Brain pericyte (primary cell): Measurements from ENCODE around the gene RECQL5.
A peak's percentile ranks its signal among the peaks of the same experiment; 100 is the strongest.

Experiments
- DNase-seq: peaks from one replicate; pipeline ENCODE4 v3.0.0-alpha.2; 2012; ENCODE audit warnings: low read depth, low spot score

The RECQL5 gene

DNA sequence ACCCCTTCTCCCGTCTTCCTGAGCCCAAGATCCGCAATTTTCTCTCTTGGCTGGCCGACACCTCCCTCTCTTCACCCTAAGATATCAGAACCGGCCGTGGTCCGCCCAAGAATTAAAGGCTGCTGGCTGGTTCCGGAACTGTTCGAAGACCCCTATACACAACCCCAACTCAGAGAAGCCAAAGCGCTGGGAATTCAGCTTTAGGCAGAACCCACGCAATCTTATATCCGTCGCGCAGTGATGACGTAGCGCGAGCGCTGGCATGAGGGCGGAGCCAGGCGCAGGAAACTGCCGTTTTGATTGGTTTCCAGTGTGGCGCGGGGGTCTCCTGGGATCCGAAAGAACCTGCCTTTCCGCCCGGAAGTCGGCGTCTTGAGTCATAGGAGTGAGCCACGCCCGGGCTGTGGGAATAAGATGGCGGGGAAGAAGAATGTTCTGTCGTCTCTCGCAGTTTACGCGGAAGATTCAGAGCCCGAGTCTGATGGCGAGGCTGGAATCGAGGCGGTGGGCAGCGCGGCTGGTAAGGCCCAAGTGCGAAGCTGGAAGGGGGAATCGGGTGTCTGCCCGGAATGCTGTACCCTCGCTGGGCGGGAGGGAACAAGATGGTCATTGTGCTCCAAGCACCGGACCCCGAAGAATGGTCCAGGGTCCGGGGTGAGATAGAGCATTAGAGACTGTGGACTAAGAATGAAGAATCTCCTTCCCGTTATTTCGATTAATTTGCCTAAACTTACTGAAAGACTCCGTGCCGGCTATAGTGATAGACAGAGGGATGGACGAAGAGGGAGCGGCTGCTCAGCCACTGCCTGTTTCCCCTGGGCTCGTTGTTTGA lies at the start of gene RECQL5, which contains the start of gene SAP30BP:
Gene RECQL5, minus strand, starts transcription at position 196 of the 832 bp plus-strand sequence. CDS start 597 bp downstream, outside the sequence.
Gene SAP30BP, plus strand, starts transcription at position 380 of the 832 bp plus-strand sequence. Its CDS starts 35 bp downstream, at position 415.
- peak; percentile 96 for DNase-seq

GRCh38 chr17:75712446-75712845 lies 45.5 kb upstream of the RECQL5 start:
- DNase-seq, result no peak

DNA sequence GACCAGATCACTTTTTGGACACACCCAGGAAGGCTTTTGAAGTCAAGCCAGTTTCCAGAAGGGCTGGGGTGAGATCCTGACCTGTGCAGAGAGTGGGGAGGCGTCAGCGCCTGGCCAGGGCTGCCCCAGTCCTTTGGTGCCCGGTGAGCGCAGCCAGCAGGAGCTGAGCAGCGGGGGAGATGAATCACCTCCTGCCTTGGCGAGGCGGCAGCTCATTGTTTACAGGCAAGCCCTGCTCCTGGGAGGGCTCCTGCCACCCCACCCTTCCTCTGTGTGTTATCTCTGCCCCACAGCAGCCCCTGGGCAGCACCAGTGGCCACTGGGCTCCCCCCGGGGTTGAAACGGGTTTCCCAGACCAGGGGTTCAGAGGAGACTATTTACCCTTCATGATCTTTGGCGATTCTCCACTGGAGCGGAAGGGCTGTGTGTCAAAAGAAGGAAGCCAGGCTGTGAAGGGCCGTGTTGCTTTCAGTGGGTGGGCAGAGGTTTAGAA lies 40.2 kb upstream of the RECQL5 start:
- DNase-seq, result peak; percentile 49

- DNase-seq, result no peak
Observed at GRCh38 chr17:75706042-75706728, 39.2 kb upstream of the RECQL5 start.

GRCh38 chr17:75704963-75705875 lies 38.3 kb upstream of the RECQL5 start:
- no peak for DNase-seq

DNA sequence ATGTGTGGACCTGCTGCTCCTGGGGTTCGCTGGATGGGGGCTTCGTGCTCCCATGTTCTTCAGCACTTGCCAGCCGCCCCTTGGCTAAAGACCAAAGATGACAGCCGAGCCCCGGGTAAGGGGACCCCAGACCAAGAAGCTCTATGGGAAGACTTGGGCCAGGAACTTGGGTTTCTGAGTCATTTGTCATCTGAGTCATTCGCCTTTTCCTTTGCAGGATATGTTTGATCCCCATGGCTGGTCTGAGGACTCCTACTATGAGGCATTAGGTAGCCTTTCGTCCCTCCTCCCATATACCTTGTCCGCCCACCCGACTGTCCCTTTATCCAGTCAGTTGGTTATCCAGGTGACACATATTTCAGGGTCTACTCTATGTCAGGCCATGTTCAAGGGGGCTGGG lies 36.6 kb upstream of the RECQL5 start:
- no peak for DNase-seq

GRCh38 chr17:75703191-75703590 lies 36.2 kb upstream of the RECQL5 start:
- no peak for DNase-seq

GRCh38 chr17:75701288-75701687 lies 34.3 kb upstream of the RECQL5 start:
- no peak for DNase-seq

GRCh38 chr17:75698659-75699058 lies 31.7 kb upstream of the RECQL5 start:
- DNase-seq, result no peak

DNA sequence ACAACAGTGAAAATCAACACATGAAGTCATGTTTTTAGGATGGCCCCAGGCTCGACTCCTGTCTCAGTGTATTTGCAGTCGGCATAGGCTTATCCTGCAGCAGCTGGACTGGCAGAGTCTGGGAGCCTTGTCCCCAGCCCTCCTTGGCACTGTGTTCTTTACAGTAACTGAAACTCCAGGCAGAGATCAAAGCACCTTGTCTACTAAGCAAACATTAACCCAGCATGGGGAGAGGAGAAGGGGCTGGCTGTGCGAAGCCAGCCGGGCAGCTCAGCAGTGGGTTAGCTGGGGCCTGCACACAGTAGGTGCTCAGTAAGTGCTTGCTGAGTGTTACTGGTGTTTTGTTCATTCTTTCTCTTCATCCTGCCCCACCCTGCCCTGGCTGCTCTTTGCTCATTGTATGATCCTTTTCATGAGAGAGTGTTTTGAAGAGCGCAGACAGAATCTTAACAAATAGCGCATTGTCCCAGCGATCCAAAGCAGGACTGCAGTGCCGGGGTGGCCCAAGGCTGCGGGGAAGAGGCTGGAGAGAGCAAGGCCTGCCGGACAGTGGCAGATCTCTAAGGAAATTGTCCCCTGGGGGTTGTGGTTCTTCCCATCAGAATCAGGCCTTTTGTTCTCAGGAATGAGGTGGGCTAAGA lies 30.8 kb upstream of the RECQL5 start:
- no peak for DNase-seq

GRCh38 chr17:75695830-75696271 lies 28.9 kb upstream of the RECQL5 start:
- no peak for DNase-seq

DNA sequence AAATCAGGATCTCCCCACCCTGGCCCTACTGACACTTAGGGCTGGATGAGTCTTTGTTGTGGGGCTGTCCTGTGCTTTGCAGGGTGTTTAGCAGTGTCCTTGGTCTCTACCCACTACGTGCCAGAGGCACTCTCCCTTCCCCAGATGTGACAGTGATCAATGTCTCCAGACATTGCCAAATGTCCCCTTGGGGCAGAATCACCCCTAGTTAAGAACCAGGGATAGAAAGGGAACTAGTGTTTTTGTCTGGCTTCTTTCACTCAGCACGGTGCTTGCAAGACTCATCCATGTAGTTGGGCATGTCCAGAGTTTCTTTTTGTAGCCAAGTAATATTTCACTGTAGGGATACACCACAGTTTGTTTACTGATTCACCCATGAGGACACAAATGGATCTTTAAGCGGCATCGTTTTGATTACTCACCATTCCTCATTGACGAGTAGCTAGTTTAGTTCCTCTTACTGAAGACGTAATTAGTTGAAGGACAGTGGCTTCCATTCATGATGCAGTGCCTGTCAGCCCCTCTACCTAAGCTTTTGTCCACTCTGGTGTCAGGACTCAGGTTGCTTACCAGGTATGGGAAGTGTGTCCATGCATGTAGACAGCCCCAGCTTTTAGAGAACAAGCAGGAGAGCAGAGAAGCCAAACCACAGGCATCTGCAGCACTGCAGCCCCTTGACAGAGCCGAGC lies 28.3 kb upstream of the RECQL5 start:
- no peak for DNase-seq

- no peak for DNase-seq
Observed at GRCh38 chr17:75694536-75694935, 27.6 kb upstream of the RECQL5 start.

DNA sequence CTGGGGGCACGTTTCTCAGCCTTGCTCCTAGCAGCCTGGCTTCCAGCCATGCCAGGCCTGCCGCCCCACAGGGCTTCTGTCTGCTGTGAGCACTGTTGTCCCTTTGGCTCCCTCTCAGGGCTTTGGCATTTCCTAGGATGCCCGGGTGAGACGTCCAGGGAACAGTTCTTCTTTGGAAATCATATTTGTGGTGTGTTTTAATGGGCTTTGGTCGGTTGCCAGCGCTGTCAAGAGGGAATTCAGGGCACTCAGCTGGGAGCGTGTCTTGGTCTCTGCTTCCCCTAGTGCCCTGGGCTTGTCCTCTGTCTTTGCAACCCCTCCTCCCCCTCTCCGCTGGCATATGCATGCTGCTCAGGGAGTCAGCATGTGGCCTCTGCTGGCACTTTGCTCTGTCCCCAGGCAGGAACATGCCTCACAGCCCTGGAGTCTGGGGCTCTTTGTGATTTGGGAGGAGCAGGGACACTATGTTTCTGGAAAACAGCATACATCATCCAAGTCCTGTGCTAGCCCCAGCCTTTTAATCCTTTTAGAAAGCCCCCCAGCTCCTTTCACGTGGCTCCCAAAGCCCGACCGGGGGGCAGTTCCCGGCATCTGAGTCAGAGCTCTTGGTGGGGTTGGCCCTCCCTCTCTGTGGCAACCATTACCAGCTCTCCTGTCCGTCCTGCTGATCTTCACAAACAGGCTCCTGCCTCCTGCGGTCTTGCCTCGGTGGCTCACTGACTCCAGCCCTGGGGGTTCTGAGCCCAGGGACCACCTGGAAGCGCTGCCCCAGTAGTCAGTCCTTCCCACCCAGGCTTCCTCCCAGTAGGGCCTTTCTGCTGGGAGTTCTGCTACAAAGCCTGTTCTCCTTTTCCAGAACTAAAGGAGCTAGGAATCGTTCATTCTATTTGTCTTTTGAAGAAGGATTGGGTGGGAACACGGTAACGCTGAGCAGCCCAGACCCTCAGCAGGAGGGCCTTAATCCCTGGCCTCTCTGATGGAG lies 26.8 kb upstream of the RECQL5 start:
- DNase-seq, result peak; percentile 83

GRCh38 chr17:75692976-75693375 lies 26.0 kb upstream of the RECQL5 start:
- no peak for DNase-seq

DNA sequence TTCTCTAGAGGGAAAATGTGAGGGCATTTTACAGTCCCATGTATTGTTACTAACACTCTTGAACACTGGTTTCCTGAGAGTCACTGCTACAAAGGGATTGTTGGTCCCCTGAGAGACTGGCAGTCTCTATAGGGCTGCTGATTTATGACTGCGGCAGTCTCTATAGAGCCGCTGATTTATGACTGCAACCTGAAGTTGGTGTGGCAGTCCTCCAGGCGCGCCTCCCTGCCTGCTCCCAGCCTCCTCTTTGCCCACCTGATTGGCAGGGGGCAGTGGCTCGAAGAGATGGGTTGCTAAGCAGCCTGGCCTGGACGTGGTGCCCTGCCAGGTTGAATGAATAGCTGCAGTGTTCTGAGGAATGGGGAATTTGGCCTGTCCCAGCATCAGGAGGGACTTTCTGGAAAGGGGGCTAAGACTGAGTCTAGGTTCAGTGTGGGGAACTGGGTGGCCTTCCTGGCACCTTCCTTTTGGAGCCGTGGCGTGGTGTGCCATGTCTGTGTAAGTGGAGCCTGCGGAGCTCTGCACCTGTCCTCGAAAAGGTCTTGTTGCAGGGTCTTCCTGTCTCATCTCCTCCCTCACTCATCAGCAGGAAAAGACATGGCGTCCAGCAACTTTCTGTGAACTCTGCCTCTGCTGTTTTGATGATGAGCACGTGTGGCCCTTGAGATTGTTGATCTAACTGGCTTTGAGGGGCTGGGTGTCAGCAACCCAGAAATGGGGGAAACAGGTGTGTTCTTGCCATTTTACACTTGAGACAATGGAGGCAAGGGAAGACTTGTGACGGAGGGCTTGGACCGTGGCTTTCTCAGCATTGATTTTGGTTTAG lies 25.1 kb upstream of the RECQL5 start:
- DNase-seq, result no peak

DNA sequence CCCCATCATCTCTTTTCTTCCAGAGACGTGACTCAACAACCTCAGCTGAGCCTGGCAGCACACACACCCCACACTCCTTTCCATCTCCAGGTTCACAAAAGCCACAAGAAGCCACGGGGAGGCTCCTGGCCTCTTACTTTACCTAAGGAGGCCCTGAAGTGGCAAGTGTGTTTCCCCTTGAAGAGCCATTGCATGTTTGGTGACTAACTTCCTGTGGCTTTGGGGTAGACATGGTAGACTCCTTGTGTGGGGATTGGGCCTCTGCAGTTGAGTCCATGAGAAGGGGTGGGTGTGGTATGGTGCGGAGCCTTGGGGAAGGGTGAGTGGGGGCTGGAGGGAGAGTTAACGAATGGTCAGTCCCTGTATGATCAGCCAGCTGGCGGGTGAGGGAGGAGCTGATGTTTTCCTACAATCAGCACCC lies 24.4 kb upstream of the RECQL5 start:
- DNase-seq, result no peak

- DNase-seq, result no peak
Observed at GRCh38 chr17:75689441-75689873, 22.5 kb upstream of the RECQL5 start.
